GM12892 (cell line): ENCODE results near the gene FUZ. TPM values are rescaled to one million over a fixed set of nuclear protein-coding genes. Genes with fewer than 3 reads are reported as not detected.

ENCODE experiments used
- DNase-seq: peaks from one replicate; pipeline ENCODE4 v3.0.0; 2011; ENCODE audit not compliant: insufficient read length
- FAIRE-seq: peaks from 2 replicates; lab custom pipeline; 2011; peaks lifted over from hg19 to GRCh38; lab: Jason Lieb, UNC
- POLR2A ChIP-seq: IDR thresholded peaks from 2 replicates; pipeline ENCODE4 v1.6.1; 2011; ENCODE audit warnings: low read depth, low read length, control low read depth
- POLR2AphosphoS5 ChIP-seq: IDR thresholded peaks from 2 replicates; pipeline ENCODE4 v1.6.1; 2011; ENCODE audit warnings: low read depth, low read length, control low read depth
- TAF1 ChIP-seq: IDR thresholded peaks from 2 replicates; pipeline ENCODE4 v1.6.1; 2011; ENCODE audit warnings: low read depth, mild to moderate bottlenecking, control low read depth, low read length, borderline replicate concordance
- polyA plus RNA-seq: library from polyadenylated mRNA; unstranded; fragments of >200 nt; gene quantifications from one replicate; pipeline ENCODE4 v1.2.1, GENCODE V29; 2012; ENCODE audit warnings: missing spikeins, inconsistent platforms; ENCODE audit not compliant: missing spikeins

The FUZ gene
- polyA plus RNA-seq: 10.9 TPM

- TF ChIP-seq POLR2A: peak; percentile 57; the same call in 1 of the 2 replicates
- no peak for TF ChIP-seq POLR2AphosphoS5
- TF ChIP-seq TAF1: no peak
Measured at GRCh38 chr19:49812997-49813861, at the start of gene FUZ. FUZ (minus strand) TSS chr19:49813292; CDS start chr19:49813106, 186 bp downstream.

GRCh38 chr19:49862391-49863253 lies 49.5 kb upstream of the FUZ start:
- DNase-seq (no peak), FAIRE-seq (no peak)
- TF ChIP-seq POLR2AphosphoS5: no peak
- no peak for TF ChIP-seq TAF1
- no peak for TF ChIP-seq POLR2A

More at GRCh38 chr19:49812997-49813861, at the start of gene FUZ:
- DNase-seq (peak; percentile 81), FAIRE-seq (peak; percentile 95)

- FAIRE-seq (no peak), DNase-seq (no peak)
- TF ChIP-seq POLR2A (no peak), TAF1 (no peak), POLR2AphosphoS5 (no peak)
Measured at GRCh38 chr19:49861541-49862378, 48.7 kb upstream of the FUZ start.

GRCh38 chr19:49861107-49861506 lies 48.0 kb upstream of the FUZ start:
- DNase-seq (no peak), FAIRE-seq (no peak)
- no peak for TF ChIP-seq TAF1
- TF ChIP-seq POLR2AphosphoS5: no peak
- TF ChIP-seq POLR2A: no peak

- no peak for TF ChIP-seq TAF1
- DNase-seq: no peak
- no peak for FAIRE-seq
Measured at GRCh38 chr19:49860336-49861102, 47.4 kb upstream of the FUZ start.

- FAIRE-seq: no peak
- no peak for TF ChIP-seq POLR2AphosphoS5
- TF ChIP-seq TAF1: no peak
- no peak for TF ChIP-seq POLR2A
- DNase-seq: no peak
Measured at GRCh38 chr19:49859682-49860335, 46.7 kb upstream of the FUZ start.

GRCh38 chr19:49858088-49858985 lies 45.2 kb upstream of the FUZ start:
- FAIRE-seq: no peak
- DNase-seq: no peak
- 0 out of 2 replicates have a peak, but pooled peaks have one; percentile 6 for TF ChIP-seq POLR2AphosphoS5
- TF ChIP-seq POLR2A: no peak; the same call in 1 of the 2 replicates
- TF ChIP-seq TAF1: no peak

- TF ChIP-seq POLR2AphosphoS5 (0 out of 2 replicates have a peak, but pooled peaks have one; percentile 4), POLR2A (no peak), TAF1 (no peak)
- no peak for DNase-seq
- no peak for FAIRE-seq
Measured at GRCh38 chr19:49857838-49858087, 44.7 kb upstream of the FUZ start.
